Activated effector memory CD4-positive, alpha-beta T cell treated with anti-CD3 and anti-CD28 coated beads, Interleukin-2, amount 50 U/mL, for 16 hours (primary cell): ENCODE data around the gene ZG16.
A peak's percentile ranks its signal among the peaks of the same experiment; 100 is the strongest.
"Not testable (repeated sequence)": the region's sequence is repeated elsewhere in the genome, so short reads cannot be mapped to it uniquely, and the experiment has no call there.

ENCODE experiments used
- DNase-seq: peaks from one replicate; pipeline ENCODE4 v3.0.0-alpha.2; 2020

ZG16 gene

GRCh38 chr16:29753516-29753915 is 24.5 kb upstream of the ZG16 start:
- DNase-seq, result no peak

- DNase-seq, result no peak
Observed at GRCh38 chr16:29756654-29757053, 21.4 kb upstream of the ZG16 start.

GRCh38 chr16:29757086-29757485 is 21.0 kb upstream of the ZG16 start:
- not testable (repeated sequence) for DNase-seq

GRCh38 chr16:29757950-29758466 is 20.0 kb upstream of the ZG16 start:
- DNase-seq, result no peak

- no peak for DNase-seq
Observed at GRCh38 chr16:29760567-29761279, 17.3 kb upstream of the ZG16 start.

- DNase-seq, result not testable (repeated sequence)
Observed at GRCh38 chr16:29761280-29761651, 16.8 kb upstream of the ZG16 start.

GRCh38 chr16:29761882-29762281 is 16.2 kb upstream of the ZG16 start:
- no peak for DNase-seq

- DNase-seq, result no peak
Observed at GRCh38 chr16:29763326-29763725, 14.7 kb upstream of the ZG16 start.

- no peak for DNase-seq
Observed at GRCh38 chr16:29765167-29766032, 12.7 kb upstream of the ZG16 start.

- no peak for DNase-seq
Observed at GRCh38 chr16:29766571-29766970, 11.5 kb upstream of the ZG16 start.

- no peak for DNase-seq
Observed at GRCh38 chr16:29767062-29767461, 11.0 kb upstream of the ZG16 start.

- no peak for DNase-seq
Observed at GRCh38 chr16:29769507-29769906, 8.5 kb upstream of the ZG16 start.

- no peak for DNase-seq
Observed at GRCh38 chr16:29770250-29770929, 7.7 kb upstream of the ZG16 start.

GRCh38 chr16:29772330-29772729 is 5.7 kb upstream of the ZG16 start:
- DNase-seq, result not testable (repeated sequence)

GRCh38 chr16:29774730-29775129 is 3.3 kb upstream of the ZG16 start:
- no peak for DNase-seq

- no peak for DNase-seq
Observed at GRCh38 chr16:29775742-29776408, 2.2 kb upstream of the ZG16 start.

- DNase-seq, result no peak
Observed at GRCh38 chr16:29779474-29779873, 1.4 kb downstream of the ZG16 start.

GRCh38 chr16:29783094-29783953 is 5.3 kb downstream of the ZG16 start:
- DNase-seq, result not testable (repeated sequence)

- peak; percentile 67 for DNase-seq
Observed at GRCh38 chr16:29784157-29784556, 6.1 kb downstream of the ZG16 start.

- DNase-seq, result peak; percentile 91
Observed at GRCh38 chr16:29784901-29785500, 6.9 kb downstream of the ZG16 start.

- not testable (repeated sequence) for DNase-seq
Observed at GRCh38 chr16:29787155-29787554, 9.1 kb downstream of the ZG16 start.
